Stomach (tissue), 4 donors: ENCODE measurements around the gene INSYN2B.

ENCODE experiments used
- CTCF ChIP-seq, 7 experiments: fragments of 450-650 bp in 4 of 7; fragments of 200-600 bp in 3 of 7; sonication (generic) in 3 of 7; IDR thresholded peaks; one replicate each; pipeline ENCODE4 v1.5.1; 2016 to 2019; ENCODE audit warnings: antibody characterized with exemption in 7 of 7, control low read depth in 2 of 7, mild to moderate bottlenecking in 1 of 7
- EP300 ChIP-seq: sonication (generic); formaldehyde crosslinking; IDR thresholded peaks from one replicate; pipeline ENCODE4 v1.6.1; 2017; ENCODE audit warnings: antibody characterized with exemption
- POLR2A ChIP-seq, 4 donors: fragments of 450-650 bp; IDR thresholded peaks; one replicate each; pipeline ENCODE4 v1.6.1; 2016; ENCODE audit warnings: antibody characterized with exemption in 4 of 4, control low read depth in 2 of 4, mild to moderate bottlenecking in 1 of 4, moderate library complexity in 1 of 4
- POLR2AphosphoS5 ChIP-seq, 3 donors: sonication (generic); formaldehyde crosslinking; IDR thresholded peaks; one replicate each; pipeline ENCODE4 v1.6.1; 2016; ENCODE audit warnings: antibody characterized with exemption in 3 of 3

- no peak for TF ChIP-seq EP300
- no peak for TF ChIP-seq CTCF (IDR thresholded peaks at IDR 0.05)
- TF ChIP-seq POLR2A (IDR thresholded peaks at IDR 0.05) = no peak
- no peak for TF ChIP-seq POLR2AphosphoS5 (IDR thresholded peaks at IDR 0.05)
These were observed 84.4 kb downstream of the INSYN2B start for GRCh38 chr5:169895926-169896325.
